Measurements from ENCODE around the gene ADAMTS14. TPM values are rescaled to one million over a fixed set of nuclear protein-coding genes. Genes with fewer than 3 reads are reported as not detected.
A peak's percentile ranks its signal among the peaks of the same experiment; 100 is the strongest.

Gene ADAMTS14
- total RNA-seq, 6 experiments from 2014 or later = 0.03 to 0.09 (median 0.05) TPM; not detected in 2

DNA sequence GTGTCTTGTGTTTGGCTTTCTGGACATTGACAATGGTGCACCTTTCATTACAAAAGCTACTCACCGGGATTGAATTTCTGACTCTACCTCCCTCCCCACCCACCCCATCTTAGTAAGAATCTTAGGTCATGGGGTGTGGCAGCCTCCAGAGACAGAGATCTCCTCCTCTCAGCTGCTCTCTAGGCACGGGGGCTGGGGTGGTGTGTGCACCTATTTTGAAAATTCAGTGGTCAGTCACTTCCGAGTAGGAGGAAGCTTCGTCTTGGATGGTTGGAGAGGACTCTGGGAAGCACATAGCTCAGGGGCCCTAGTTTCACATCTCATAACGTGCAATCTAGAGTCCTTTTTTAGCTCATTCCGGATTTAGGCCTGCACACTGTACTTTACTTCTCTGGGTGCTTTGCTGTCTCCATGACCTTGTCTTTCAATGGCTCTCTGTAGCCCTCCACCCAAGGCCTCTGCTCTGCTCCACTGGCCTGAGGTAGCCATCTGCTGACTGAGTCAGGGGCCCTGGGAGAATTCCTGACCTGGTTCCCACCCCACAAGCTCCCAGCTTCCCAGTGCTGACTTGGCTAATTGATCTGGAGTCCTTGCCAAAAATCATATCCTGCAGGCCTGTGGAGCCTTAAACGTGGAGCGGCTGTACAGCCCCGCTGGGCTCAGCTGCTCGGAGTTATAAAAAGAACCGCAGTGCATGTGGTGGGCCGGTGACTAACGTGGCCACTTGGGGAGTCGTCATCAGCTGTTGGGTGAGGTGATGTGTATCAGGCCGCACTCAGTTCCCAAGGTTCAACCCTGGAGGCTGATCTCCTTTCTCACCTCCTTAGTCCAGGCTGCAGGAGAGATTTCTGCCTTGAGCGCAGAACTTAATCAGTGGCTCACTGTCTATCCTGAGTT, 19.3 kb upstream of the ADAMTS14 start:
- H3K36me3 Mint-ChIP-seq (ENCODE audit: low read depth) = 0 out of 2 replicates have a peak, but pooled peaks cover under 1% of the 10 kb centered on the region
- peak overlapping the region; percentile 43 for H3K4me3 Mint-ChIP-seq
- DNase-seq = peak; percentile 97
- peaks cover 63% of the 10 kb centered on the region for H3K4me1 Mint-ChIP-seq (ENCODE audit: low read depth)
- H3K9me3 Mint-ChIP-seq = no peaks in the 10 kb centered on the region
- peak overlapping the region; percentile 98 for H3K27ac Mint-ChIP-seq
- peaks cover 2% of the 10 kb centered on the region; the same call in 1 of the 2 replicates for H3K27me3 Mint-ChIP-seq (ENCODE audit: insufficient read depth)
- TF ChIP-seq, protein P1, sequence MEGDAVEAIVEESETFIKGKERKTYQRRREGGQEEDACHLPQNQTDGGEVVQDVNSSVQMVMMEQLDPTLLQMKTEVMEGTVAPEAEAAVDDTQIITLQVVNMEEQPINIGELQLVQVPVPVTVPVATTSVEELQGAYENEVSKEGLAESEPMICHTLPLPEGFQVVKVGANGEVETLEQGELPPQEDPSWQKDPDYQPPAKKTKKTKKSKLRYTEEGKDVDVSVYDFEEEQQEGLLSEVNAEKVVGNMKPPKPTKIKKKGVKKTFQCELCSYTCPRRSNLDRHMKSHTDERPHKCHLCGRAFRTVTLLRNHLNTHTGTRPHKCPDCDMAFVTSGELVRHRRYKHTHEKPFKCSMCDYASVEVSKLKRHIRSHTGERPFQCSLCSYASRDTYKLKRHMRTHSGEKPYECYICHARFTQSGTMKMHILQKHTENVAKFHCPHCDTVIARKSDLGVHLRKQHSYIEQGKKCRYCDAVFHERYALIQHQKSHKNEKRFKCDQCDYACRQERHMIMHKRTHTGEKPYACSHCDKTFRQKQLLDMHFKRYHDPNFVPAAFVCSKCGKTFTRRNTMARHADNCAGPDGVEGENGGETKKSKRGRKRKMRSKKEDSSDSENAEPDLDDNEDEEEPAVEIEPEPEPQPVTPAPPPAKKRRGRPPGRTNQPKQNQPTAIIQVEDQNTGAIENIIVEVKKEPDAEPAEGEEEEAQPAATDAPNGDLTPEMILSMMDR (IDR thresholded peaks at IDR 0.05) = peak; percentile 27; the same call in 1 of the 2 replicates

DNA sequence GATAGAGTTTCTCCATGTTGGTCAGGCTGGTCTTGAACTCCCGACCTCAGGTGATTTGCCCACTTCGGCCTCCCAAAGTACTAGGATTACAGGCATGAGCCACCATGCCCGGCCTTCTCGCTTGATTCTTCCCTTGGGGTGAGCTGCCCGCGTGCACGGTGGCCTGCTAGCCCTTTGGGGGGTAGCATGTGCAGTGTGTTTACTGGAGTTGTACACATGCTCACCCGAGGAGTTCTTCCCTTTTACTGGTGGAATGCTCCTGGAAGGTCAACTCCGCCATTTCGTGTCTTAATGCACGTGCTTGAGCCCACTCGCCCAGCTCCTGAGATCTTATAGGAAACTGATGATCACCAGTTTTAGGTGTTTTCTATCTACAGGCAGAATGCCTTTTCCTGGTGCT, 17.0 kb upstream of the ADAMTS14 start:
- TF ChIP-seq, protein P1 (IDR thresholded peaks at IDR 0.05) = no peak
- H3K4me1 Mint-ChIP-seq (ENCODE audit: low read depth) = peaks cover 57% of the 10 kb centered on the region
- DNase-seq = no peak

DNA sequence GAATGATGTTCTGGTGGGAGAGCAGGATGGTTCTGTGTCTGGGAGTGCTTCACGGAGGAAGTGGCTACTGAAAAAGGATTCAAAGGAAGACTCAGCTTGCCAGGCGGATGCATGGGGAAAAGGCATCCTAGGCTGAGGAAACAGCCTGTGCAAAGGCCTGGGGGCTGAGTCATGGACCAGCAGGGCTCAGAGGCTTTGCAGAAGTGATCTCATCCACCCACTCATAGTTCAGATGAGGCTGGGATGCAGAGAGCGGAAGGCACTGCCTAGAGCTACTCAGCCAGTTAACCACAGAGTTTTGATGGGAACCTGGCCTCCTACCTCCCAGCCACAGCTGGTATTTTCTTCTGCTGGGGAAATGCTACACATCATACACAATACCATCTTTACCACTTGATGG, 15.8 kb upstream of the ADAMTS14 start:
- H3K27ac Mint-ChIP-seq = peak overlapping the region; percentile 85
- H3K4me3 Mint-ChIP-seq = no peak overlapping the region
- H3K36me3 Mint-ChIP-seq (ENCODE audit: low read depth) = peaks cover 14% of the 10 kb centered on the region
- H3K27me3 Mint-ChIP-seq (ENCODE audit: insufficient read depth) = peaks cover 2% of the 10 kb centered on the region
- H3K4me1 Mint-ChIP-seq (ENCODE audit: low read depth) = peaks cover 57% of the 10 kb centered on the region
- DNase-seq = peak; percentile 93
- no peaks in the 10 kb centered on the region for H3K9me3 Mint-ChIP-seq
- TF ChIP-seq, protein P1 (IDR thresholded peaks at IDR 0.05) = no peak

More for the DNA sequence above, 17.0 kb upstream of the ADAMTS14 start:
- Mint-ChIP-seq H3K27me3 (ENCODE audit: insufficient read depth) (peaks cover 2% of the 10 kb centered on the region), H3K36me3 (ENCODE audit: low read depth) (peaks cover 14% of the 10 kb centered on the region), H3K27ac (no peak overlapping the region), H3K4me3 (no peak overlapping the region), H3K9me3 (no peaks in the 10 kb centered on the region)

DNA sequence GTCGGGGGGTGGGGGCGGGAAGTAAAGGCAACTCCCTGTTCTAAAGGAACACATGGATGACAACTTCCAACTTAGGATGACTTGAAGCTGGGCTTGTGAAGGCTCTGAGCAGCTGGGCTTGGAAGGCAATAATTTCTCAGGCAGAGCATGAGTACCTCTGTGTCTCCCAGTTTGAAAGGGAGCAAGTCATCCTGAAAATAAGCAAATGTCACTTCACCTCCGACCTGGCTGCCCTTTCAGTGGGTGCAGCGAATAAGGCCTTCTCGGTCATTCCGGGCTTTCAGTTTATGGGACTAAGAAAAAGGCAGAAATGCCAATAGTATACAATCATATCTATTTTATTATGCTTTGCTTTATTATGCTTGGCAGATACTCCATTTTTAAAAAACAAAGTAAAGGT, 15.3 kb upstream of the ADAMTS14 start:
- TF ChIP-seq, protein P1 (IDR thresholded peaks at IDR 0.05) = no peak
- Mint-ChIP-seq H3K27ac (peak overlapping the region; percentile 85), H3K9me3 (no peaks in the 10 kb centered on the region), H3K36me3 (ENCODE audit: low read depth) (peaks cover 14% of the 10 kb centered on the region), H3K4me3 (no peak overlapping the region), H3K4me1 (ENCODE audit: low read depth) (peaks cover 57% of the 10 kb centered on the region), H3K27me3 (ENCODE audit: insufficient read depth) (peaks cover 2% of the 10 kb centered on the region)
- no peak for DNase-seq

DNA sequence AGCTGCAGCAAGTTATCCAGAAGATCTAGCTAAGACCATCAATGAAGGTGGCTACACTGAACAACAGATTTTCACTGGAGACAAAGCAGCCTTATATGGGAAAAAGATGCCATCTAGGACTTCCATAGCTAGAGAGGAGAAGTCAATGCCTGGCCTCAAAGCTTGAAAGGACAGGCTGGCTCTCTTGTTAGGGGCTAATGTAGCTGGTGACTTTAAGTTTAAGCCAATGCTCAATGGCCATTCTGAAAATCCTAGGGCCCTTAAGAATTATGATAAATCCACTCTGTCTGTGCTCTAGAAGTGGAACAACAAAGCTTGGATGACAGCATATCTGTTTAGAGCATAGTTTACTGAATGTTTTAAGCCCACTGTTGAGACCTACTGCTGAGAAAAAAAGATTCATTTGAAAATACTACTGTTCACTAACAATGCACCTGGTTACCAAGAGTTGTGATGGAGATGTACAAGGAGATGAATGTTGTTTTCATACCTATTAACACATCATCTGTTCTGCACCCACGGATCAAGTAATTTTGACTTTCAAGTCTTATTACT, 13.6 kb upstream of the ADAMTS14 start:
- Mint-ChIP-seq H3K4me1 (ENCODE audit: low read depth) (peaks cover 43% of the 10 kb centered on the region), H3K9me3 (no peaks in the 10 kb centered on the region), H3K27ac (no peak overlapping the region), H3K27me3 (ENCODE audit: insufficient read depth) (peaks cover 2% of the 10 kb centered on the region), H3K36me3 (ENCODE audit: low read depth) (peaks cover 14% of the 10 kb centered on the region), H3K4me3 (no peak overlapping the region)
- no peak for DNase-seq
- TF ChIP-seq, protein P1 (IDR thresholded peaks at IDR 0.05) = no peak

Measured in HFFc6 (cell line).